Uterus (tissue), 2 donors: ENCODE results near the gene PPEF2.

ENCODE experiments used
- POLR2A ChIP-seq, 2 donors: fragments of 450-650 bp; IDR thresholded peaks; one replicate each; pipeline ENCODE4 v1.6.1; 2016; ENCODE audit warnings: antibody characterized with exemption in 2 of 2, mild to moderate bottlenecking in 1 of 2, moderate library complexity in 1 of 2
- TF ChIP-seq, protein P1 (sequence below), 4 experiments: fragments of 200-600 bp in 2 of 4; fragments of 450-650 bp in 2 of 4; sonication (generic) in 2 of 4; IDR thresholded peaks; one replicate each; pipeline ENCODE4 v1.5.1; 2016 to 2019; ENCODE audit warnings: antibody characterized with exemption in 4 of 4, mild to moderate bottlenecking in 2 of 4, moderate library complexity in 1 of 4

DNA sequence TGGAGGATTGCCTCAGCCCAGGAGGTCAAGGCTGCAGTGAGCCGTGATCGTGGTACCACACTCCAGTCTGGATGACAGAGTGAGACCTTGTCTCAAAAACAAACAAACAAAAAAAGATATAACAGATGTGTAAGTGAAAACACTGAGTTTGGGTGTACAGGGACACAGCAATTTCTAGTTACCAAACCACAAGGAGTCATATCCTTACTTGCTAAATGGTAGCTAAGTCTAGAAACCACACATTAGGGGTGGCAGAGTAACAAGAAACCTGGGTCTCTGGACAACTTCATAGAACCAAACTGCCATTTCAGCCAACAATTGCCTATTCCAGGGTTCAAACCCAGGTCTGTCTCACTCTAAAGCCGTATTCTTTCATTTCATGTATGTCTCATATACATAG, 20.8 kb downstream of the PPEF2 start:
- TF ChIP-seq POLR2A (IDR thresholded peaks at IDR 0.05), result no peak
- TF ChIP-seq, protein P1, sequence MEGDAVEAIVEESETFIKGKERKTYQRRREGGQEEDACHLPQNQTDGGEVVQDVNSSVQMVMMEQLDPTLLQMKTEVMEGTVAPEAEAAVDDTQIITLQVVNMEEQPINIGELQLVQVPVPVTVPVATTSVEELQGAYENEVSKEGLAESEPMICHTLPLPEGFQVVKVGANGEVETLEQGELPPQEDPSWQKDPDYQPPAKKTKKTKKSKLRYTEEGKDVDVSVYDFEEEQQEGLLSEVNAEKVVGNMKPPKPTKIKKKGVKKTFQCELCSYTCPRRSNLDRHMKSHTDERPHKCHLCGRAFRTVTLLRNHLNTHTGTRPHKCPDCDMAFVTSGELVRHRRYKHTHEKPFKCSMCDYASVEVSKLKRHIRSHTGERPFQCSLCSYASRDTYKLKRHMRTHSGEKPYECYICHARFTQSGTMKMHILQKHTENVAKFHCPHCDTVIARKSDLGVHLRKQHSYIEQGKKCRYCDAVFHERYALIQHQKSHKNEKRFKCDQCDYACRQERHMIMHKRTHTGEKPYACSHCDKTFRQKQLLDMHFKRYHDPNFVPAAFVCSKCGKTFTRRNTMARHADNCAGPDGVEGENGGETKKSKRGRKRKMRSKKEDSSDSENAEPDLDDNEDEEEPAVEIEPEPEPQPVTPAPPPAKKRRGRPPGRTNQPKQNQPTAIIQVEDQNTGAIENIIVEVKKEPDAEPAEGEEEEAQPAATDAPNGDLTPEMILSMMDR (IDR thresholded peaks at IDR 0.05), result no peak
